HCT116 (cell line): ENCODE measurements around the gene SLC15A5. TPM values are rescaled to one million over a fixed set of nuclear protein-coding genes. Genes with fewer than 3 reads are reported as not detected.

Experiments
- ATAC-seq: fragments of 200-7000 bp; cut with Tn5 transposase; 2 replicates; pipeline ENCODE4 v1.9.1; 2020; ENCODE audit warnings: mild to moderate bottlenecking, moderate library complexity
- BruUV-seq: library from RNA; stranded (reverse); fragments of 400-500 nt; replicated peaks from 2 replicates; lab custom pipeline; 2021; lab: Mats Ljungman, UMichigan
- CTCF ChIA-PET: fragments of 300-600 bp; sonication (Branson Sonifier 250); formaldehyde crosslinking; loops from one replicate; lab custom pipeline; 2021; ENCODE audit warnings: antibody characterized with exemption; lab: Charles Lee
- POLR2A ChIA-PET: fragments of 300-600, 350-600 bp; sonication (Branson Sonifier 250); formaldehyde crosslinking; loops from one replicate; lab custom pipeline; 2021; ENCODE audit warnings: antibody characterized with exemption; lab: Charles Lee
- RAD21 ChIA-PET, 2 experiments: fragments of 300-600 bp; sonication (Branson Sonifier 250); formaldehyde crosslinking; loops; one replicate each; lab custom pipeline; 2023; ENCODE audit warnings: low total read pairs in 2 of 2; ENCODE audit not compliant: uncharacterized antibody in 2 of 2, unreplicated experiment in 2 of 2, low non-redundant PET in 1 of 2; lab: Charles Lee
- DNase-seq: peaks from one replicate; pipeline ENCODE4 v3.0.0-alpha.2; 2010; ENCODE audit warnings: low read depth, low spot score
- H2AFZ ChIP-seq: fragments of 200-600 bp; shearing (Covaris generic), sonication (generic); 2 replicates; pipeline ENCODE4 v1.6.1; 2017; ENCODE audit warnings: low read depth, mixed run types, mixed read lengths, antibody characterized with exemption, low read length; ENCODE audit not compliant: poor library complexity, severe bottlenecking
- H3K27ac ChIP-seq: 2 replicates; pipeline ENCODE4 v1.5.1; 2012; ENCODE audit warnings: low read depth, low read length
- H3K27me3 ChIP-seq: fragments of 200-600 bp; sonication (generic); 2 replicates; pipeline ENCODE4 v1.6.1; 2016; ENCODE audit warnings: mixed run types, low read length, mixed read lengths; ENCODE audit not compliant: insufficient read depth
- H3K36me3 ChIP-seq, 2 experiments: fragments of 200-500 bp in 1 of 2; fragments of 200-600 bp in 1 of 2; sonication (Bioruptor generic) in 1 of 2; sonication (generic) in 1 of 2; 2 replicates each; pipeline versions ENCODE4 v1.5.1 to v1.6.1; 2014 to 2016; ENCODE audit warnings: low read length in 2 of 2, inconsistent platforms in 1 of 2, mixed read lengths in 1 of 2, mixed run types in 1 of 2; ENCODE audit not compliant: insufficient read depth in 2 of 2, control insufficient read depth in 1 of 2
- H3K4me1 ChIP-seq, 2 experiments: fragments of 200-600 bp in 1 of 2; sonication (generic) in 1 of 2; 2 replicates each; pipeline versions ENCODE4 v1.5.1 to v1.6.1; 2012 to 2017; ENCODE audit warnings: low read length in 2 of 2, inconsistent platforms in 1 of 2, mild to moderate bottlenecking in 1 of 2, mixed read lengths in 1 of 2, mixed run types in 1 of 2, moderate library complexity in 1 of 2; ENCODE audit not compliant: insufficient read depth in 2 of 2, control insufficient read depth in 1 of 2
- H3K4me2 ChIP-seq: fragments of 200-600 bp; sonication (generic); 2 replicates; pipeline ENCODE4 v1.6.1; 2017; ENCODE audit warnings: mixed run types, low read length, mixed read lengths
- H3K4me3 ChIP-seq, 2 experiments: fragments of 200-600 bp in 1 of 2; sonication (generic) in 1 of 2; replicated peaks in 1 of 2; 2 replicates each; pipeline ENCODE4 v1.5.1; 2011 to 2016; ENCODE audit warnings: low read length in 2 of 2, control low read depth in 1 of 2, low read depth in 1 of 2, mild to moderate bottlenecking in 1 of 2, mixed read lengths in 1 of 2, mixed run types in 1 of 2
- H3K79me2 ChIP-seq: fragments of 200-600 bp; sonication (generic); 2 replicates; pipeline ENCODE4 v1.6.1; 2017; ENCODE audit warnings: mild to moderate bottlenecking, mixed run types, low read length, moderate library complexity, mixed read lengths; ENCODE audit not compliant: insufficient read depth
- H3K9ac ChIP-seq: fragments of 200-600 bp; sonication (generic); 2 replicates; pipeline ENCODE4 v1.6.1; 2016; ENCODE audit warnings: low read length, mixed read lengths
- H3K9me2 ChIP-seq: fragments of 200-600 bp; sonication (generic), shearing (Covaris generic); 2 replicates; pipeline ENCODE4 v1.6.1; 2017; ENCODE audit warnings: mixed run types, mild to moderate bottlenecking, moderate library complexity; ENCODE audit not compliant: insufficient read depth
- H3K9me3 ChIP-seq, 2 experiments: fragments of 200-500 bp in 1 of 2; fragments of 200-600 bp in 1 of 2; sonication (Bioruptor generic) in 1 of 2; sonication (generic) in 1 of 2; 2 replicates each; pipeline ENCODE4 v1.6.1; 2014 to 2017; ENCODE audit warnings: low read length in 2 of 2, mixed read lengths in 2 of 2, inconsistent platforms in 1 of 2, low read depth in 1 of 2, mild to moderate bottlenecking in 1 of 2, mixed run types in 1 of 2, moderate library complexity in 1 of 2; ENCODE audit not compliant: control insufficient read depth in 1 of 2, insufficient read depth in 1 of 2
- H4K20me1 ChIP-seq: fragments of 200-600 bp; sonication (generic), shearing (Covaris generic); 2 replicates; pipeline ENCODE4 v1.6.1; 2017; ENCODE audit warnings: mixed run types, mild to moderate bottlenecking, moderate library complexity; ENCODE audit not compliant: insufficient read depth
- CBX3 ChIP-seq: IDR thresholded peaks from 2 replicates; pipeline ENCODE4 v1.6.1; 2012; ENCODE audit warnings: low read depth
- CTCF ChIP-seq, 3 experiments: fragments of 200-600 bp in 1 of 3; sonication (generic) in 1 of 3; IDR thresholded peaks in 2 of 3; conservative IDR thresholded peaks in 1 of 3; 2 replicates each; pipeline ENCODE4 v1.5.1; 2012 to 2017; ENCODE audit warnings: low read depth in 2 of 3, low read length in 2 of 3, antibody characterized with exemption in 1 of 3, borderline replicate concordance in 1 of 3, control low read depth in 1 of 3, mild to moderate bottlenecking in 1 of 3, mixed read lengths in 1 of 3, mixed run types in 1 of 3, moderate library complexity in 1 of 3; ENCODE audit not compliant: insufficient read depth in 1 of 3
- EGR1 ChIP-seq: IDR thresholded peaks from 2 replicates; pipeline ENCODE4 v1.6.1; 2012; ENCODE audit warnings: low read depth
- ELF1 ChIP-seq: IDR thresholded peaks from 2 replicates; pipeline ENCODE4 v1.6.1; 2012; ENCODE audit warnings: low read depth, borderline replicate concordance
- FOSL1 ChIP-seq: IDR thresholded peaks from 2 replicates; pipeline ENCODE4 v1.6.1; 2012; ENCODE audit warnings: low read depth
- MAX ChIP-seq: IDR thresholded peaks from 2 replicates; pipeline ENCODE4 v1.6.1; 2012
- RAD21 ChIP-seq: IDR thresholded peaks from 2 replicates; pipeline ENCODE4 v1.6.1; 2012; ENCODE audit warnings: low read depth, mild to moderate bottlenecking
- REST ChIP-seq: IDR thresholded peaks from 2 replicates; pipeline ENCODE4 v1.6.1; 2012; ENCODE audit warnings: low read depth
- SIN3A ChIP-seq: IDR thresholded peaks from 2 replicates; pipeline ENCODE4 v1.6.1; 2012; ENCODE audit warnings: low read depth
- SRF ChIP-seq: IDR thresholded peaks from 2 replicates; pipeline ENCODE4 v1.6.1; 2012; ENCODE audit warnings: low read depth
- YY1 ChIP-seq: IDR thresholded peaks from 2 replicates; pipeline ENCODE4 v1.6.1; 2011; ENCODE audit warnings: low read length, low read depth, moderate library complexity, mild to moderate bottlenecking; ENCODE audit not compliant: insufficient replicate concordance; ENCODE audit errors: extremely low read depth
- intact Hi-C: fragments of 100-400 bp; cut with micrococcal nuclease; formaldehyde crosslinking; loops from 2 replicates; pipeline ENCODE4 v1.10.0; 2022
- total RNA-seq: library from RNA; stranded (reverse); gene quantifications from one replicate; pipeline ENCODE4 v1.2.1, GENCODE V29; 2021; ENCODE audit not compliant: unreplicated experiment

SLC15A5 gene
- total RNA-seq, 1 experiment from 2014 or later = not detected

- DNase-seq (no peak), ATAC-seq (no peak)
- no peak overlapping the region for H3K27ac ChIP-seq
- no peak for TF ChIP-seq CBX3
- TF ChIP-seq FOSL1 = no peak
- TF ChIP-seq MAX = no peak
- no peak for TF ChIP-seq ELF1
- TF ChIP-seq RAD21 = no peak
- no peak for TF ChIP-seq SIN3A
- no peak for TF ChIP-seq SRF
- TF ChIP-seq REST = no peak
- no peak for TF ChIP-seq CTCF (IDR thresholded peaks at IDR 0.05 in 2 of 3, conservative IDR thresholded peaks at IDR 0.05 in 1 of 3; ENCODE audit: borderline replicate concordance in 1 of 3, insufficient read depth in 1 of 3, low read depth in 2 of 3, low read length in 2 of 3)
- no peak for TF ChIP-seq EGR1
- no peak for TF ChIP-seq YY1
- H3K9me2 ChIP-seq = no peaks in the 10 kb centered on the region
- intact Hi-C loops = no loop called here
- ChIA-PET POLR2A (no interaction called here), CTCF (no interaction called here), RAD21 (no interaction called here)
- H3K4me3 ChIP-seq = no peak overlapping the region
- no TSS peak for BruUV-seq
- no peaks in the 10 kb centered on the region for H4K20me1 ChIP-seq
- H3K79me2 ChIP-seq = no peaks in the 10 kb centered on the region
- H3K36me3 ChIP-seq = no peaks in the 10 kb centered on the region
- no peaks in the 10 kb centered on the region for H3K9me3 ChIP-seq
- no peaks in the 10 kb centered on the region for H3K4me1 ChIP-seq
- no peak overlapping the region for H2AFZ ChIP-seq
- H3K27me3 ChIP-seq = no peaks in the 10 kb centered on the region
- no peak overlapping the region for H3K4me2 ChIP-seq
- no peak overlapping the region for H3K9ac ChIP-seq
Measured at GRCh38 chr12:16310934-16311333, 33.4 kb upstream of the SLC15A5 start.
